Gastrocnemius medialis (tissue), 4 donors: ENCODE data around the gene PLA2G2A.

Experiments used
- POLR2A ChIP-seq, 2 donors: fragments of 450-650 bp; IDR thresholded peaks; one replicate each; pipeline ENCODE4 v1.6.1; 2017; ENCODE audit warnings: antibody characterized with exemption in 2 of 2, mild to moderate bottlenecking in 2 of 2, moderate library complexity in 2 of 2
- TF ChIP-seq, protein P1 (sequence below), 5 experiments: fragments of 450-650 bp in 3 of 5; fragments of 200-600 bp in 2 of 5; sonication (generic) in 2 of 5; IDR thresholded peaks in 4 of 5; conservative IDR thresholded peaks in 1 of 5; 1 replicate in 4 of 5; 2 replicates in 1 of 5; pipeline ENCODE4 v1.5.1; 2016 to 2019; ENCODE audit warnings: antibody characterized with exemption in 5 of 5, mild to moderate bottlenecking in 3 of 5, moderate library complexity in 3 of 5

DNA sequence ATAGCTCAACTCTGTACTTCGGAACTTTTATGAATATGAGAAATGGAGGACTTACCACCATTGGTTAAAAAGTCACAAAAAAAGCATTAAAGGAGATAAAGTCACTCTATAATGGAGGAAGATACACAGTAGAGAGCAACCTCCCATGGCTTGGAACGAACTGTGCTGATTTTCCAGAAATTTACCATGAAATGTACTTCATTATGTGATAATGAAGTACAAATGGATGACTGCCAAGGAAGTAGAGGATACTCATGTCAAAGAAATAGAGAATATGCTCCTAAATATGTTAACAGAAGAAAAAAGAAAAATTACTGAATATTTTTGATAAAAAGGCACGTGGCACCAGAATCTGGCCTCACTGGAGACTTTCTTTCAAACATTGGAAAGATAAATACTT lies 32.4 kb downstream of the PLA2G2A start:
- TF ChIP-seq, protein P1, sequence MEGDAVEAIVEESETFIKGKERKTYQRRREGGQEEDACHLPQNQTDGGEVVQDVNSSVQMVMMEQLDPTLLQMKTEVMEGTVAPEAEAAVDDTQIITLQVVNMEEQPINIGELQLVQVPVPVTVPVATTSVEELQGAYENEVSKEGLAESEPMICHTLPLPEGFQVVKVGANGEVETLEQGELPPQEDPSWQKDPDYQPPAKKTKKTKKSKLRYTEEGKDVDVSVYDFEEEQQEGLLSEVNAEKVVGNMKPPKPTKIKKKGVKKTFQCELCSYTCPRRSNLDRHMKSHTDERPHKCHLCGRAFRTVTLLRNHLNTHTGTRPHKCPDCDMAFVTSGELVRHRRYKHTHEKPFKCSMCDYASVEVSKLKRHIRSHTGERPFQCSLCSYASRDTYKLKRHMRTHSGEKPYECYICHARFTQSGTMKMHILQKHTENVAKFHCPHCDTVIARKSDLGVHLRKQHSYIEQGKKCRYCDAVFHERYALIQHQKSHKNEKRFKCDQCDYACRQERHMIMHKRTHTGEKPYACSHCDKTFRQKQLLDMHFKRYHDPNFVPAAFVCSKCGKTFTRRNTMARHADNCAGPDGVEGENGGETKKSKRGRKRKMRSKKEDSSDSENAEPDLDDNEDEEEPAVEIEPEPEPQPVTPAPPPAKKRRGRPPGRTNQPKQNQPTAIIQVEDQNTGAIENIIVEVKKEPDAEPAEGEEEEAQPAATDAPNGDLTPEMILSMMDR (IDR thresholded peaks at IDR 0.05 in 4 of 5, conservative IDR thresholded peaks at IDR 0.05 in 1 of 5) = no peak
- TF ChIP-seq POLR2A (IDR thresholded peaks at IDR 0.05) = no peak
